Adipocyte (in vitro differentiated cells): ENCODE measurements around the gene CASP10.

Source experiments
- DNase-seq: peaks from one replicate; pipeline ENCODE4 v3.0.0-alpha.2; 2015; ENCODE audit warnings: low read depth
- H3K27me3 ChIP-seq: replicated peaks from 2 replicates; pipeline ENCODE4 v1.7.0; 2013; ENCODE audit warnings: mild to moderate bottlenecking, low read length, moderate library complexity; ENCODE audit not compliant: control insufficient read depth, insufficient read depth
- H3K36me3 ChIP-seq: 2 replicates; pipeline ENCODE4 v1.7.0; 2013; ENCODE audit warnings: low read length, mild to moderate bottlenecking, moderate library complexity; ENCODE audit not compliant: control insufficient read depth, insufficient read depth, severe bottlenecking
- H3K4me1 ChIP-seq: 2 replicates; pipeline ENCODE4 v1.7.0; 2013; ENCODE audit warnings: mild to moderate bottlenecking, low read length, moderate library complexity; ENCODE audit not compliant: control insufficient read depth, insufficient read depth
- H3K4me3 ChIP-seq: 2 replicates; pipeline ENCODE4 v1.7.0; 2013; ENCODE audit warnings: mild to moderate bottlenecking, low read length, moderate library complexity
- H3K9ac ChIP-seq: 2 replicates; pipeline ENCODE4 v1.7.0; 2013; ENCODE audit warnings: mild to moderate bottlenecking, low read length, moderate library complexity
- H3K9me3 ChIP-seq: 2 replicates; pipeline ENCODE4 v1.7.0; 2013; ENCODE audit warnings: mild to moderate bottlenecking, low read length, moderate library complexity; ENCODE audit not compliant: control insufficient read depth

The CASP10 gene

GRCh38 chr2:201256082-201256481 lies 73.1 kb downstream of the CASP10 start:
- Histone ChIP-seq H3K9me3 (no peaks in the 10 kb centered on the region), H3K9ac (no peak overlapping the region), H3K4me1 (peaks cover 32% of the 10 kb centered on the region), H3K27me3 (no peaks in the 10 kb centered on the region), H3K4me3 (no peak overlapping the region), H3K36me3 (no peaks in the 10 kb centered on the region)
- DNase-seq, result no peak

DNA sequence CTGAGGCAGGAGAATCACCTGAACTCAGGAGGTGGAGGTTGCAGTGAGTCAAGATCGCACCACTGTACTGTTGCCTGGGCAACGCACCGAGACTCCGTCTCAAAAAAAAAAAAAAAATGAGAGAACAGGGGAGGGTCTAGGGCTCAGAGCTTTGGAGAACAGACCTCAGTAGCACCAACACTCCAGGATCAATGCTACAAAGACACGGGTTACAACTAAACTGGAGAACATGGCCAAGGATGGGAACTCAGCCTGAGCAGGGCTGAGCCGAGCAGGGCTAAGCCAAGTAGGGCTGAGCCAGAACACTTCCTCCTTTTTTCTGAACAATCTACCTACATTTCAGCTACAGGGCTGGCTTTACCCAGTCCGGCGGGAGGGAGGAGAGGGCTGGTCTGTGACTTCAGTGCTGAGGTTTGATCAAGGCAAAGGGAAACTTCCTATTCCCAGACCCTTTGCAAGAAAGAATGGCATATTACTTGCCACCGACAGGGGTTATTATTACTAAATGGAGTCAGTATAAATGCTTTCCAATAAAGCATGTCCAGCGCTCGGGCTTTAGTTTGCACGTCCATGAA lies 74.5 kb downstream of the CASP10 start:
- DNase-seq, result no peak
- peak overlapping the region; percentile 93 for H3K4me3 ChIP-seq

GRCh38 chr2:201257956-201258665 lies 75.2 kb downstream of the CASP10 start:
- peaks cover 36% of the 10 kb centered on the region for H3K4me1 ChIP-seq
- DNase-seq, result peak; percentile 83
- no peaks in the 10 kb centered on the region for H3K27me3 ChIP-seq
- no peaks in the 10 kb centered on the region for H3K36me3 ChIP-seq
- no peaks in the 10 kb centered on the region for H3K9me3 ChIP-seq
- H3K9ac ChIP-seq, result peak overlapping the region; percentile 94
- H3K4me3 ChIP-seq, result peak overlapping the region; percentile 93

More for the DNA sequence above, 74.5 kb downstream of the CASP10 start:
- peak overlapping the region; percentile 94 for H3K9ac ChIP-seq
- H3K4me1 ChIP-seq, result peaks cover 36% of the 10 kb centered on the region
- H3K9me3 ChIP-seq, result no peaks in the 10 kb centered on the region
- H3K27me3 ChIP-seq, result no peaks in the 10 kb centered on the region
- H3K36me3 ChIP-seq, result no peaks in the 10 kb centered on the region

- Histone ChIP-seq H3K36me3 (no peaks in the 10 kb centered on the region), H3K4me3 (peak overlapping the region; percentile 93), H3K4me1 (peaks cover 36% of the 10 kb centered on the region), H3K9me3 (no peaks in the 10 kb centered on the region), H3K27me3 (no peaks in the 10 kb centered on the region), H3K9ac (peak overlapping the region; percentile 94)
- DNase-seq, result no peak
These were observed 76.0 kb downstream of the CASP10 start for GRCh38 chr2:201258666-201259615.

DNA sequence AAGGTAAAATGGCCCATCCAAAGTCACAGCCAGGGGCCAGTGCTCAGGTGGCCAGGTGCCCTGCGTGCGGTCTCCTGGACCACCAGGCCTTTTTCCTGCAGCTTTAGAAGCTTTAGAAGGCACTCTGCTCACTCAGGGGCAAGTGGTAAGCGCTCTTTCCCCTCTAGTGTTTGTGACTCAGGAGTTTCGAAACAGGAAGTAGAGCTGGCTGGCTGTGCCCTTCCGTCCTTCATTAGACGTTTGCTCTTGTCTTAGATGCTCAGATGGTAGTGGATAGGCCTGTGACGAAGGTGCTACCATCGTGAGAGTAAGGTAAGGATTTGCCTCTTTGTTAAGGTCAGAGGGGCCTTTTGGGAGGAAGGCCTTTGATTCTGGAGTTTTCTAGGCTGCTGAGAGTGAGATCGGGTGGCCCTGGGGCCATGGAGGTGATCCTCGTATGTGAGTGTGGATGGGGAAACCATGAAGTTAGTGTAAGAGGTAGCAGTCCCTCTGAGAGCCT lies 77.4 kb downstream of the CASP10 start, which contains the start of gene CASP8:
Gene CASP8, plus strand, starts transcription at position 235 of the 499 bp plus-strand sequence. CDS start 5,951 bp downstream, outside the sequence.
- H3K27me3 ChIP-seq, result no peaks in the 10 kb centered on the region
- no peaks in the 10 kb centered on the region for H3K9me3 ChIP-seq
- peak within 1 kb of the TSS; percentile 93 for H3K4me3 ChIP-seq
- H3K4me1 ChIP-seq, result peaks cover 32% of the 10 kb centered on the region
- DNase-seq, result no peak
- peak within 1 kb of the TSS; percentile 94 for H3K9ac ChIP-seq
- H3K36me3 ChIP-seq, result no peaks in the 10 kb centered on the region

GRCh38 chr2:201261471-201261870 lies 78.5 kb downstream of the CASP10 start:
- DNase-seq, result no peak

GRCh38 chr2:201261906-201262305 lies 79.0 kb downstream of the CASP10 start:
- peaks cover 32% of the 10 kb centered on the region for H3K4me1 ChIP-seq
- H3K9ac ChIP-seq, result peak overlapping the region; percentile 46
- no peak for DNase-seq
- no peaks in the 10 kb centered on the region for H3K36me3 ChIP-seq
- no peak overlapping the region for H3K4me3 ChIP-seq
- no peaks in the 10 kb centered on the region for H3K9me3 ChIP-seq
- H3K27me3 ChIP-seq, result no peaks in the 10 kb centered on the region

More at GRCh38 chr2:201261471-201261870, 78.5 kb downstream of the CASP10 start:
- Histone ChIP-seq H3K36me3 (no peaks in the 10 kb centered on the region), H3K4me3 (no peak overlapping the region), H3K9me3 (no peaks in the 10 kb centered on the region), H3K9ac (no peak overlapping the region), H3K4me1 (peaks cover 32% of the 10 kb centered on the region), H3K27me3 (no peaks in the 10 kb centered on the region)

DNA sequence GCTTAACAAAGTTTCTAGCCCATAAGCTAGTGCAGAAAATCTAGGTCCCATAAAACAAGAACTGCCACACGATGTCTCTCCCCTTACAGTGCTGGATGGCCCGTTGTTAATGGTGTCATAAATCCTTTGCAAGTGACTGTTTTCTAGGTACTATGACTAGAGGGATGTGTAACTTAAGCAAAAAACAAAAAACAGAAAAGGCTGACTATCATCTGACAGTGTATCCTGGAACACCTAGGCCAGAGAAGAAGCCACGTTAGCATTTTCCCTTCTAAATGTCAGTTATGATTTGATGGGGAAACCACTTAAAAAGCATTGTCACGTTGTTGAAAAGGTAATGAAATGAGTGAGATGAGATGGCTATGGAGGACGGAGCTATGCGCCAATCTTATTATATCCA lies 79.8 kb downstream of the CASP10 start:
- H3K27me3 ChIP-seq, result no peaks in the 10 kb centered on the region
- no peak for DNase-seq
- no peaks in the 10 kb centered on the region for H3K9me3 ChIP-seq
- peaks cover 27% of the 10 kb centered on the region for H3K4me1 ChIP-seq
- H3K9ac ChIP-seq, result peak overlapping the region; percentile 17
- H3K36me3 ChIP-seq, result peaks cover 7% of the 10 kb centered on the region
- no peak overlapping the region for H3K4me3 ChIP-seq

DNA sequence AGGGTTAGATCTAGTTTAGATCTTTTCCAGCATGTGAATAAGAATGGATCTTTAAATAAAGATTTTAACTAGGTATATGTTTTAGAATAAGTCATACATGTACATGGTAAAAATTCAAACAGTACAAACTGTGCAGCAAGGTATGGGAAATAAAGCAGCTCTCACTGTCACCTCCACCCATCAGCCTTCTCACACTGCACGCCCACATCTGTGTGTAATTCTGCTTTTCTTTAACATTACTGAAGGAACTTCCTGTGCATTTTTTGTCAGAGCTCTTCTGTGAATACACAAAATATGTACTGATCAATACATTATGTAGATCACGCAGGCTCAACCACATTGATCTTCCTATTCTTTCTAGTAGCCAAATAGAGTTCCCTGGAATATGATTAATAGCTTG lies 80.8 kb downstream of the CASP10 start:
- H3K27me3 ChIP-seq, result no peaks in the 10 kb centered on the region
- DNase-seq, result no peak
- peaks cover 27% of the 10 kb centered on the region for H3K4me1 ChIP-seq
- no peak overlapping the region for H3K9ac ChIP-seq
- H3K4me3 ChIP-seq, result no peak overlapping the region
- H3K9me3 ChIP-seq, result no peaks in the 10 kb centered on the region
- H3K36me3 ChIP-seq, result peaks cover 7% of the 10 kb centered on the region

DNA sequence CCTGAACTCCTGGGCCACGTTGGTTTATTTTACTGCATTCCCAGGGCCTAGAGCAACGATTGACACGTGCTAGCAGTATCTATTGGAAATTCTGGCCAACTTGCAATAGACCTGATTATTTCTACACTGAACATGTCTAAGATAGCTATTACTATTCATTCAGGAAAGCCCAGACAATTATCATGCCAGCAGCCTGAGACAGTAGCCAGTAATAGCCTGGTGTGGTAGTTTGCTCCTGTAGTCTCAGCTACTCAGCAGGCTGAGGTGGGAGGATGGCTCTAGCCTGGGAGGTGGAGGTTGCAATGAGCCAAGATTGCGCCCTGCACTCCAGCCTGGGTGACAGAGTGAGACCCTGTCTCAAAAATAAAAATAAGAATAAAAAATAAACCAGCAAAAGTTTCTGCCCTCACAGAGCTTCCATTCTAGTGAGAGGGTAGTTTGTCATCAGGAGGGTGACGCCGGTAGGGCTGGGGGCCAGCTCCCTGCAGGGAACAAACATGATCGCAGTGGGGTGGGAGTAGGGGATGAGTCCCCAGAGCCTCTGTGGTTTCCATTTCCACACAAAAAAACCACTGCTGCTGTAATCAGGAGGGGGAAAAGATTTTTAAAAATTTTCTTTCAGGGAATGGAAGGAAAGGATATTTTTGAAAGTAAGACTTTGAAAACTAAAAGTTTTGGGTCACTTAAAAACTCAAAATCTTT lies 81.7 kb downstream of the CASP10 start:
- peaks cover 12% of the 10 kb centered on the region for H3K36me3 ChIP-seq
- H3K4me1 ChIP-seq, result peaks cover 22% of the 10 kb centered on the region
- no peaks in the 10 kb centered on the region for H3K27me3 ChIP-seq
- H3K4me3 ChIP-seq, result no peak overlapping the region
- DNase-seq, result no peak
- H3K9ac ChIP-seq, result no peak overlapping the region
- no peaks in the 10 kb centered on the region for H3K9me3 ChIP-seq
